GM21723 (cell line): ENCODE results near the gene KASH5.
A peak's percentile ranks its signal among the peaks of the same experiment; 100 is the strongest.
"Not testable (repeated sequence)": the region's sequence is repeated elsewhere in the genome, so short reads cannot be mapped to it uniquely, and the experiment has no call there.

Experiments used
- ATAC-seq: cut with Tn5 transposase; IDR thresholded peaks from one replicate; pipeline ENCODE4 v1.9.1; 2021; ENCODE audit warnings: mild to moderate bottlenecking, moderate library complexity; ENCODE audit not compliant: unreplicated experiment

The KASH5 gene

GRCh38 chr19:49361438-49362047 is 26.5 kb upstream of the KASH5 start:
- ATAC-seq, result no peak

- no peak for ATAC-seq
These were observed 25.8 kb upstream of the KASH5 start, which contains the start of gene TEAD2 for GRCh38 chr19:49362048-49362928. TEAD2 (minus strand) TSS chr19:49362416; CDS start chr19:49360075, 2,341 bp downstream.

DNA sequence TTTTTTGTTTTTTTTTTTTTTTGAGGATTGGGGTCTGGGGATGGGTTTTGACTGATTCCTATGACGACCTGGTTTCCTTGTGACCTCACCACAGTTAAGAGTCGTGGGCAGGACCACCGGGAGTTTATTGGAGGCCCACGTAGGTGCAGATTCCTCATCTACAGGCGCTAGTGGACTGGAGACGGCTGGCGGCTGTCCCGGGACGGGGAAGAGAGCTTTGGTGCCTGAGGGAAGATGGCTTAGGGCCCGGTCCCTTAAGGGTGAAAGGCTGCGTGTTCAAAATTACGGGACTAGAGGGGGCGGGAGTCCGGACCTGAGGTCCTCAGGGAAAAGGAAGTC is 25.2 kb upstream of the KASH5 start:
- no peak for ATAC-seq

DNA sequence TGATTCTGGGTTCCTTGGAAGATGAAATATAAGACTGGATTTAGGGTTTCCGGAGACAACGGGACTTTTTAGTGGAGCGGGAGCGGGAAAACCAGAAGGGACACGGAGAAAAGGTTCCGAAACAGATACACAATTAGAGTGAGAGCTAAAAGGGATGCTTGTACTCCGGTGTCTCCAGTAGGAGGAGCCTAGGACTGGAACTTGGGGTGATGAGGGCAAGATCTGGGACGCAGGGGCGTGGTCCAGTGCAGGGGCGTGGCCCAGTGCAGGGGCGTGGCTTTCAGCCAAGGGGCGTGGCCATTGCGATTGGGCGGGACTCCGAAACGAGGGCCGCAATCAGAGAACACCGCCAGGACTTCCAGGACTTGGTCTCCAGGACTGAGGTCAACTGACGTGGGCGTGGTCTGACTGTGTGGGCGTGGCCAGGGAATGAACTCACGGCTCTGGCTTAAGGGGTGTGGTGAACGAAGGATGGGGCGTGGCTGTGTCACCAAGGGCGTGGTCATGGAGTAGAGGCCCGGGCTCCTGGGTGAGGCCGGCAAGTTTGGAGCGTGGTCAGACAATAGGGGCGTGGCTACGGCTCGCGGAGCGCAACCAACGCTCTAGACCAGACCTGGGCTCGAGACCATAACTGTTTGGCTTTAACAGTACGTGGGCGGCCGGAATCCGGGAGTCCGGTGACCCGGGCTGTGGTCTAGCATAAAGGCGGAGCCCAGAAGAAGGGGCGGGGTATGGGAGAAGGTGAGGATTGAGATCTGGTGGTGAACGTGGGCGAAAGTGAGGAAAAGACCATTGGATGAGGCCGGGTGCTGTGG is 24.6 kb upstream of the KASH5 start, which contains the start of gene DKKL1:
TSS of gene DKKL1 (plus strand) at position 610 of the 815 bp plus-strand sequence. CDS start at position 732, 122 bp downstream.
- ATAC-seq, result peak; percentile 61

DNA sequence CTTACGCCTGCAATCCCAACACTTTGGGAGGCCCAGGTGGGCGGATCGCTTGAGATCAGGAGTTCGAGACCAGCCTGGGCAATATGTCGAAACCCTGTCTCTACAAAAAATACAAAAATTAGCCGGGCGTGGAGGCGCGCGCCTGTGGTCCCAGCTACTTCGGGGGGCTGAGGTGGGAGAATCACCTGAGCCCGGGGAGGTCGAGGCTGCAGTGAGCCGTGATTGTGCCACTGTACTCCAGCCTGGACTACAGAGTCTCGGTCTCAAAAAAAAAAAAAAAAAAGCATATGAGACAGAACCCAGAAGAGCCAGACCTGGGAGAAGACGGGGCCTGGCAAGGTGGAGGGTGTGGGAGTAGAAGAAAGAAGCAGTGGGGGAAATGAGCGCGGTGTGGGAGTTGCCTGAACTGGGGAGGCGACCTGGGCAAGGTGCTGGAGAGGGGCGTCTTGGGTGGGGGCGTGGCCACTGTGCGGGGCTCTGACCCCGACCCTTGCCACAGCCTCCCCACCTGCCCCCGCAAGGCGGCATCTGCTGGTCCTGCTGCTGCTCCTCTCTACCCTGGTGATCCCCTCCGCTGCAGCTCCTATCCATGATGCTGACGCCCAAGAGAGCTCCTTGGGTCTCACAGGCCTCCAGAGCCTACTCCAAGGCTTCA is 23.8 kb upstream of the KASH5 start:
- ATAC-seq, result no peak

GRCh38 chr19:49366110-49366509 is 21.9 kb upstream of the KASH5 start:
- no peak for ATAC-seq

- no peak for ATAC-seq
These were observed 19.2 kb upstream of the KASH5 start for GRCh38 chr19:49368711-49369358.

- no peak for ATAC-seq
These were observed 16.9 kb upstream of the KASH5 start for GRCh38 chr19:49371184-49371583.

GRCh38 chr19:49373174-49373573 is 14.9 kb upstream of the KASH5 start:
- not testable (repeated sequence) for ATAC-seq

- no peak for ATAC-seq
These were observed 13.2 kb upstream of the KASH5 start for GRCh38 chr19:49374665-49375434.

DNA sequence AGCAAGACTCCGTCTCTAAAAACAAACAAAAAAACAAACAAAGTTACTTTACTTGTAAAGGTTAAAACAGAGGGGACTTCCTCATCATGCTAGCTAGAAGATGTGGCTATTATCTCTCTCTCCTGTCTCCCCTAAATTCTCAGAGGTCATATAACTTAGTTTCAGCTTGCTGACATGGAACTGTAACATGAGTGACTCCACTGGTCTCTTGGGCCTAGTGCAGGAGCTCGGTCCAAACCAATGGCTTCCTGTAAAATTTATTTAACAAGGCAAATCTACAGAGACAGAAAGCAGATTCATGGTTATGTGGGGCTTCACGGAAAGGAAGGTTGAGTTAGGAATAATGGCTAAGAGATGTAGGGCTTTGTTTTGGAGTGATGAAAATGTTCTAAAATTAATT is 9.5 kb upstream of the KASH5 start:
- no peak for ATAC-seq

GRCh38 chr19:49380391-49380790 is 7.7 kb upstream of the KASH5 start:
- ATAC-seq, result no peak

DNA sequence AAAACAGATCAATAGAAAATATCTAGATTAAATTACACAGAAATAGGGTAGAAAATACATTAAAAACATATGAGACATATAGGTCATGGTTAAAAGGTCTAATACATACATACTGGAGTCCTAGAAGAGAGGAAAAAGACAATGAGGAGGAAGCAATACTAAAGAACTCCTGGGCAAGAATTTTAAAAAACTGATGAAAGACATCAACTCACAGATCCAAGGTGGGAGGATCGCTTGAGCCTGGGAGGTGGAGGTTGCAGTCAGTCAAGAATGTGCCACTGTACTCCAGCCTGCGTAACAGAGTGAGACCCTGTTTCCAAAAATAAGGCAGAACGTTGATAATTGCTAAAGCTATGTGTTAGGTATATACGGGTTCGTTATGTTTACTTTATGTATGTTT is 5.4 kb upstream of the KASH5 start:
- no peak for ATAC-seq

DNA sequence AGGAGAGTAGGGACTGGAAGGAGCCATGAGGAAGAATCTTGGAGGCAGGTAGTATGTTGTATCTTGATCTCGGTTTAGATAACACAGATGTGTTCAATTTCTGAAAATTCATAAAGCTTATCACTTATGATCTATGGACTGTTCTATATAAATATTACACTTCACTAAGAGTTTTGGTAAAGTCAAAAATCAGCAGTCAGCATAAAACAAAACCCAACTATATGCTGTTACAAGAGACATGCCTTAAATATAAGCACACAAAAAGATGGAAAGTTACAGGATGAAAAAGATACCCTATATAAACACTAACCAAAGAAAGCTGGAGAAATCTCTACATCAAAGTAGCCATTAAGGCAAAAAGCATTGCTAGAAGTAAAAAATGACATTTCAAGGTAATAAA is 4.5 kb upstream of the KASH5 start:
- no peak for ATAC-seq

DNA sequence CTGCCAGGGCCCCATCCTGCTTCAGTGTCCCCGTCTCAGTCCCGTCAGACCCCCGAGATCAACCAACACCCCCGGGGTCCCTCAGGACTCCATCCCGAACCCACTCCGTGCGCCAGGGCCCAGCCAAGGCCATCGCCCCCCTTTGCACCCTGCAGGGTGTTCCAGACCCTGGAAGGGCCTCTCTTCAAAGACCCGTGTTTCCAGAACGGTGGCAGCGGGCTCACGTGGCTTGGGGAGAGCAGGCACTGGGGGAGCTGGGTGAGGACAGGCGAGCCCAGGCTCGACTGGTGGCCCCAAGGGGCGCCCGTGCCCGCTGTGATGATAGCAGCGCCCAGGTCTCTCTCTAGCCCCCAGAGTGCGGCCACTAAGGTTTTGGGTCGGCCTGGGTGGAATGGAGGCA is 1.4 kb downstream of the KASH5 start:
- ATAC-seq, result no peak

DNA sequence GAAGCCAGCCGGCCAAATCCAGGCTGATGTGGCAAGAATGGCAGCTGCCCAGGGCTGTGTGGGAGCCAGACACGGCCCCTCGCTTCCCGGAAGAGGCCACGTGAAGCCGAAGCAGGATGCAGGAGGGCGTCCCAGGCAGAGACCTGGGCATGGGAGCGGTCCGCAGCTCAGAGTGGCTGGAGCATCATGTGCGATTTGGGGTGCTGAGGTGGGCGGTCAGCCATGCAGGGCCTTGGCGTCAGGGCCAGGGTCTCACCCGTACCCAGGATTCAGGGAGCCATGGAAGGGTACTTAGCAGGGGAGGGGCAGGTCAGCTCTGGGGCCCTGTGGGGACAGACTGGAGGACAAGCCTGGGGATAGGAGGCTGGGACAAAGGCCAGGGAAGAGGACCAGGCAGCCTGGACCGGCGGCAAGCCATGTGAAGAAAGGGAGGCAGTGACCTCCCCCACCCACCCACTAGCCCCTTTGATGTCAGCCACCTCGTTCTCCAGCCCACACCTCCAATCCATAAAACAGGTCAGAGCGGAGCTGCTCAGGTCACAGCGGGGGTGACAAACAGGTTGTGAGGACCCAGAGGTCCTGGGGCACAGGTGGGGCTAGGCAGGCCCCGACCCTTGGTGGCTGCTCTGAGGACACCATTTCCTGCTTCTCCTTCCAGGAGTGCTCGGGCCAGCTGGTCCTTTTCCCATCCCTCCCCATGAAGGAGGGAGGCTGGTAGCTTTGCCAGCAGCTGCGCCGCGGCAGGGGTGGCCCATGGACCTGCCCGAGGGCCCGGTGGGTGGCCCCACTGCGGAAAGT is 2.3 kb downstream of the KASH5 start:
- no peak for ATAC-seq

DNA sequence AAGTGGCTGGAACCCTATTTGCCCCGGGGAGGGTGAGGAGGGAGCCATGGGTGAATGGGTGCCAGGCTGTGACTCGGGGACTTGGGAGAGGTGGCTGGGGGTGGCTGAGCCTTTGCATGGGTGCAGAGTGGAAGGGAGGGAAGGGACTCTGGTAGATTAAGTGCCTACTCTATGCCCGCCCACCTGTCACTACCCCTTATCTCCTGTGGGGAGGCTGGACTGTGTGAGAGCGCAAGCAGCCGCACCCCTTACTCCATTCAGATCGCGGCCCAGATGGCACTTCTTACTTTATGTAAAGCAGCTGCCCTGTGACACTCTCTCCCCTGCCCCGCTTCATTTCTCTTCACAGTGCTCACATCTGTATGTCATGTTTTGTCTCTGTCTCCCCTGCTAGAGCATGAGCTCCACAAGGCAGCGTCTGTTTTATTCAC is 2.9 kb downstream of the KASH5 start:
- ATAC-seq, result no peak

DNA sequence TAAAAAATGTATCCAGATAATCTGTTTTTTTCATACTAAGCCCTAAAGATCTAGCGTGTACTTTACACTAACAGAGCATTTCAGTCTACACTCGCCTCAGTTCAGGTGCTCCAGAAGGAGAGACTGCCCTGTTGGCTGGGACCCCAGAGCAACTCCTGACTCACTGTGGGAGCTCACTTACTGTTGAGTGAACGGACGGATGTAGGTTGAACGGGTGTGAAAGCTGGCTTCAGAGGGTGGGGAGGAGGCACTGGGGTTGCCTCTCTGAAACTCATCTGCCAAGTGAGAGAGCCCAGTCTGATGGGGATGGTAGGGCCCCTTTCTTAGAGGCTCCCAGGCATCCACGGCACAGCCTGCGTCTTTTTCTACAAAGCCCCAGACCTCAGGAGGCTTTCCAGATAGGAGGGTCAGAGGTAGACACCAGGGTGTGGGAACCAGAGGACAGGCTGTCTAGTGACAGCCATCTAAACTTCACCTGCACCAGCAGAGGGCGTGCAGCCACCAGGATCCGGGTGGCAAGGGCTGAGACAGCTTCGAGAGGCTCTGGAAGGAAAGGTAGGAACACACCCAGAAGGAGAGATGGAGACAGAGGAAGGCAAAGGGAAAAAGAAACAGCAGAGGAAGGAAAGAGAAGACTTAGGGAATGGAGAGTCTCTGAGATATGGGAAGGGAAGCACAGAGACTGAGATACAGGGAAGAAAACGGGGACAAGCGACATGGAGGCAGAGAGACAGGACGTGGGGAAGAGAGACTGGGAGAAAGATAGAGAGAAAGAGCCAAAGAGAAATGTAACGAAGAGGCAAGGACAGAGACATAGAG is 3.7 kb downstream of the KASH5 start:
- ATAC-seq, result no peak
